Keratinocyte (primary cell): ENCODE results near the gene TMTC2.

Experiments
- CTCF ChIP-seq, 3 experiments: IDR thresholded peaks in 1 of 3; conservative IDR thresholded peaks in 1 of 3; optimal IDR thresholded peaks in 1 of 3; 2 replicates in 2 of 3; 3 replicates in 1 of 3; pipeline versions ENCODE3 to v1.5.1; 2011; ENCODE audit warnings: low read length in 3 of 3, mild to moderate bottlenecking in 3 of 3, moderate library complexity in 2 of 3, control low read depth in 1 of 3, inconsistent platforms in 1 of 3; ENCODE audit not compliant: insufficient read depth in 2 of 3; ENCODE audit errors: extremely low read depth in 1 of 3
- EZH2 ChIP-seq: IDR thresholded peaks from one replicate; pipeline ENCODE4 v1.6.1; 2012; ENCODE audit warnings: inconsistent platforms, mild to moderate bottlenecking, low read length, moderate library complexity

GRCh38 chr12:82688035-82688501, 1.4 kb downstream of the TMTC2 start:
- TF ChIP-seq CTCF (optimal IDR thresholded peaks at IDR 0.05 in 1 of 3, IDR thresholded peaks at IDR 0.05 in 1 of 3, conservative IDR thresholded peaks at IDR 0.05 in 1 of 3; ENCODE audit: extremely low read depth in 1 of 3, insufficient read depth in 2 of 3, low read length in 3 of 3) (peak in 1 of 3 experiments; percentile 21), EZH2 (no peak)
